ENCODE data around the gene DISC1.

DNA sequence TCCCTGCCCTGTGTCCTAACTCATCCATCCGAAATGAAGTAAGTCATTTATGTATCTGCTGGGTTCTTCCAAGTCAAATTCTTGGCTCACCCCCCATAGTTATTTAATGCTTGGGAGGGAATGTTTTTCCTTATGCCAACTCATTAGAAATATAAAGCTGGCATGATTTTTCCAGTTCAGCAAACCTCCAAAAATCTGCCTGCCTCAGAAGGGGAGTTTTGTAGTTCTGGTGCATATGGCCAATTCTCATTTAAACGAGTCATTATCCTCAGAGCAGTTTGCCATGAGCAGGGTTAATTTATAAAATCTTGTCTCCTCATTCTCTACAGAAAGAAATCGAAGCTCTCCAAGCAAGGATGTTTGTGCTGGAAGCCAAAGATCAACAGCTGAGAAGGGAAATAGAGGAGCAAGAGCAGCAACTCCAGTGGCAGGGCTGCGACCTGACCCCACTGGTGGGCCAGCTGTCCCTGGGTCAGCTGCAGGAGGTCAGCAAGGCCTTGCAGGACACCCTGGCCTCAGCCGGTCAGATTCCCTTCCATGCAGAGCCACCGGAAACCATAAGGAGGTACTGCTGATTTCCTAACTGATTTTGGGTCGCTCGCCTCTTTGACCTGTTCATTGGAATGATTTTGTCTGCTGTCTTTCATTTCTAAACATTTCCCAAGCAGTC lies 144.1 kb downstream of the DISC1 start:
- TF ChIP-seq, protein P1, sequence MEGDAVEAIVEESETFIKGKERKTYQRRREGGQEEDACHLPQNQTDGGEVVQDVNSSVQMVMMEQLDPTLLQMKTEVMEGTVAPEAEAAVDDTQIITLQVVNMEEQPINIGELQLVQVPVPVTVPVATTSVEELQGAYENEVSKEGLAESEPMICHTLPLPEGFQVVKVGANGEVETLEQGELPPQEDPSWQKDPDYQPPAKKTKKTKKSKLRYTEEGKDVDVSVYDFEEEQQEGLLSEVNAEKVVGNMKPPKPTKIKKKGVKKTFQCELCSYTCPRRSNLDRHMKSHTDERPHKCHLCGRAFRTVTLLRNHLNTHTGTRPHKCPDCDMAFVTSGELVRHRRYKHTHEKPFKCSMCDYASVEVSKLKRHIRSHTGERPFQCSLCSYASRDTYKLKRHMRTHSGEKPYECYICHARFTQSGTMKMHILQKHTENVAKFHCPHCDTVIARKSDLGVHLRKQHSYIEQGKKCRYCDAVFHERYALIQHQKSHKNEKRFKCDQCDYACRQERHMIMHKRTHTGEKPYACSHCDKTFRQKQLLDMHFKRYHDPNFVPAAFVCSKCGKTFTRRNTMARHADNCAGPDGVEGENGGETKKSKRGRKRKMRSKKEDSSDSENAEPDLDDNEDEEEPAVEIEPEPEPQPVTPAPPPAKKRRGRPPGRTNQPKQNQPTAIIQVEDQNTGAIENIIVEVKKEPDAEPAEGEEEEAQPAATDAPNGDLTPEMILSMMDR (IDR thresholded peaks at IDR 0.05): no peak
- no peak for TF ChIP-seq POLR2A (IDR thresholded peaks at IDR 0.05)

All from uterus (tissue), 2 donors.